KOPT-K1 (cell line): ENCODE results near the gene NIFK.
A peak's percentile ranks its signal among the peaks of the same experiment; 100 is the strongest.
"Not testable (repeated sequence)": the region's sequence is repeated elsewhere in the genome, so short reads cannot be mapped to it uniquely, and the experiment has no call there.

Source experiments
- H3K27ac ChIP-seq: fragments of 200-600 bp; sonication (generic); 2 replicates; pipeline ENCODE4 v1.5.1; 2016; ENCODE audit warnings: antibody characterized with exemption, mild to moderate bottlenecking, low read depth, low read length; ENCODE audit not compliant: poor library complexity, severe bottlenecking
- H3K36me3 ChIP-seq: fragments of 200-600 bp; sonication (generic); 2 replicates; pipeline ENCODE4 v1.5.1; 2017; ENCODE audit warnings: antibody characterized with exemption, mild to moderate bottlenecking, low read length, moderate library complexity; ENCODE audit not compliant: insufficient read depth
- H3K9me3 ChIP-seq: fragments of 200-600 bp; sonication (generic); 2 replicates; pipeline ENCODE4 v1.5.1; 2017; ENCODE audit warnings: antibody characterized with exemption, low read length, mild to moderate bottlenecking; ENCODE audit not compliant: insufficient read depth, poor library complexity, severe bottlenecking

Gene NIFK

GRCh38 chr2:121748202-121748601 lies 11.5 kb upstream of the NIFK start:
- Histone ChIP-seq H3K27ac (no peak overlapping the region), H3K36me3 (no peaks in the 10 kb centered on the region), H3K9me3 (no peaks in the 10 kb centered on the region)

- H3K27ac ChIP-seq, result no peak overlapping the region
- H3K9me3 ChIP-seq, result no peaks in the 10 kb centered on the region
- H3K36me3 ChIP-seq, result no peaks in the 10 kb centered on the region
Measured at GRCh38 chr2:121746071-121746578, 9.4 kb upstream of the NIFK start.

GRCh38 chr2:121741450-121741849 lies 4.8 kb upstream of the NIFK start:
- H3K27ac ChIP-seq, result no peak overlapping the region
- no peaks in the 10 kb centered on the region for H3K9me3 ChIP-seq
- no peaks in the 10 kb centered on the region for H3K36me3 ChIP-seq

DNA sequence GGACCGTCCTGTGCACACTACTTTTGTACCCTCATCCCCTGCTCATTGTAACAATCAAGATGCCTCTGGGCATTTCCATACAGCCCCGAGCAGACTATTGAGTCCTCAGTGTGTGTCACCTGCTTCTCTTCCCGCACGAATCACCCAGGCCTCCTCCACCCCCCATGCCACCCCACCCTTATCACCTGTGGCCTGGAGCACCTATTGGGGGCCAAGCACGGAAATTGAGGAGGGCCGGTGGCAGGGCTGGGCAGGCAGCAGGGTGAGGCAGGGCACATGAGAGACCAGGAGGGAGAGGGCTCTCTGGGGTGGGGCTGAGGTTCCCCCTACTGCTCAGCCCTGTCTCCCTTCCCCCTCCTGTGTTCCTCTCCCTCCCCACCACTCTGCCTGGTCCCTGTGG lies 4.3 kb upstream of the NIFK start:
- no peaks in the 10 kb centered on the region for H3K9me3 ChIP-seq
- no peak overlapping the region for H3K27ac ChIP-seq
- no peaks in the 10 kb centered on the region for H3K36me3 ChIP-seq

- H3K27ac ChIP-seq, result peak overlapping the region; percentile 87
- no peaks in the 10 kb centered on the region for H3K9me3 ChIP-seq
- peaks cover 43% of the 10 kb centered on the region for H3K36me3 ChIP-seq
Measured at GRCh38 chr2:121736140-121736461, 574 bp downstream of the NIFK start.

DNA sequence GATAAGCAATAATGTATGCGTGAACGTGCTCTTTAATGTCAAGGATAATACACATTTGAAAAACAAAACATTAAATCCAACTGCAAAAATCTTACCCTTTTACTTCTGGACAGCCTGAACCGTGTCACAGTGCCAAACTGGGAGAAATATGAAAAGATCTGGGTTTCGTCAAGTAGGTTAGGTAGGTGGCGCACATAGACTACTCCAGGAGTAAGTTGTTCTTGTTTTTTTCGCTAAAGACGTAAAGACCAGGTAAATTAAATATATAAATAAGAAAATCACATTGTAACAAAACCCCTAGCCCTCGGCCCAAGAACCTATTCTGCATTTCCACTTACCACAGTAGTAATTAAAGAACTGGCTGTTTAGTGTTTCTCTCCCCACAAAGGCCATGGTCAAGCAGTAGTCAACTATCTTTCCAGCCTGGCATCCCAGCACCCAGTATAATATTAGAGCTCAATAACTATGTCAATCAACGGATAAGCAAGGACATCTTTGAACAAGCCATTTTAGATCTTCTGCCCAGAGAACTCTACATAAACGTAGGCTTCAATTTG lies 1.1 kb downstream of the NIFK start:
- no peaks in the 10 kb centered on the region for H3K9me3 ChIP-seq
- peaks cover 48% of the 10 kb centered on the region for H3K36me3 ChIP-seq
- H3K27ac ChIP-seq, result peak overlapping the region; percentile 87

DNA sequence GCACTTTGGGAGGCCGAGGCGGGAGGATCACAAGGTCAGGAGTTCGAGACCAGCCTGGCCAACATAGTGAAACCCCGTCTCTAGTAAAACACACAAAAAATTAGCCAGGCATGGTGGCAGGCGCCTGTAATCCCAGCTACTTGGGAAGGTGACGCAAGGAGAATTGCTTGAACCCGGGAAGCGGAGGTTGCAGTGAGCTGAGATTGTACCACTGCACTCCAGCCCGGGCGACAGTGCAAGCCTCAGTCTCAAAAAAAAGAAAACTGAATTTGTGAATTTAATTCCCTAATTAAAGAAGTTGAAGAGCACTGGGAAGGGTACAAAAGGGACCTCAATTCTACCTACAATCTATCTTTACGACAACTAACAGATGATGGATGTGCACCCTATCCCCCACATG lies 2.1 kb downstream of the NIFK start:
- H3K9me3 ChIP-seq, H3K27ac ChIP-seq: not testable (repeated sequence)
- peaks cover 59% of the 10 kb centered on the region for H3K36me3 ChIP-seq

DNA sequence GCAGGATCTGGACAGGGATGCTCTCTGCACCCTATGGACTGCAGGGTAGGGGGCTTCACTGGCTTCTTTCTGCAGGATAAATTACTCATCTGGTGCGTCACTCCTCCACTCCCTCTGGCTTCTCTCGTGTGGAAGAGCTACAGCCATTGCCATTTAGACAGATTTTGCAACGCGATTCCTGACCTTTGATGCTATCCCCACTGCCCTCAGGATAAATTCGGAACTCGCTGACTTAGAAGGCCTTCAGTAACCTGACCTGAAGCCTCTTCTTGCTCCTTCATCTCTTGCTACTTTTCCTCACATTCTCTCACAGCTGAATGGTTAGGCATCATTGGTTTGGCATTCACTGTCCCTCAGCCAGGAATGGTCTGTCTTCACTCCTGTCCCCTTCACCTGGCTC lies 5.3 kb downstream of the NIFK start:
- Histone ChIP-seq H3K36me3 (peaks cover 90% of the 10 kb centered on the region), H3K27ac (no peak overlapping the region), H3K9me3 (no peaks in the 10 kb centered on the region)

DNA sequence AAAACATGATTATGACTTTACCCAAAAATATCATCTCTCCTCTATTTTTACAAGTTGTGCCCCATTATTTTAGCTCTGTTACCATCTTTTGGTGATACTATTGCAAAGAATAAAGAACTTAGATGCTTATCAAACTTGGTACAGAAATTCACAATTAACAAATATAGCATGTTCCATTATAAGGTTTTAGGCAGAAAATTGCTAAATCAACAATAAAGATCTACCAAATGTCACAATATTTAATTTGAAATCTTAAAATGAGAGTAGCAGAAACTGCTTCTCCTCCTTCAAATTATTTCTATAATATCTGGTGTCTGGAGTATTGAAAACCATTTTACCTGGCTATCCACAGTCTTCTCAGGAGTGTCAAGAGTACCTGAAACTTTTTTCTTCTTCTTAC lies 8.7 kb downstream of the NIFK start:
- Histone ChIP-seq H3K27ac (no peak overlapping the region), H3K36me3 (peaks cover 82% of the 10 kb centered on the region), H3K9me3 (no peaks in the 10 kb centered on the region)

DNA sequence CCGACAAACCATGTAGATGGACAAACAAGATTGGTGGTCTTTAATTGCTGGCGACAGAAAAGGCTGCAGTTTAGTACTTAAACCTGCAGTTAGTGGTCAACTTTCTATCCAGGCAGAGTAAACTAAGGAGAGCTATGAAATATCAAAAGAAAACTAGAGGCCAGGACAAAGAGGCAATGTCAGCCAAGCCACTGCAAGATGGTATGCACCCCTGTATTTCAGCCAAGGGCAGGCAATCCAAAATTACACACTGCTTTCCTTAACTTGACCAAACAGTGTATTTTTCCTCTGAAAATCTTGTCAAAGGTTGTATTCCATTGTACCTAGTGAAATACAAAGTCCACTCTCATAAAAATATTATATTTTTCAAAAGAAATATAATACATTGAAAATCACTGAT lies 9.3 kb downstream of the NIFK start:
- Histone ChIP-seq H3K9me3 (no peaks in the 10 kb centered on the region), H3K36me3 (peaks cover 76% of the 10 kb centered on the region), H3K27ac (no peak overlapping the region)

DNA sequence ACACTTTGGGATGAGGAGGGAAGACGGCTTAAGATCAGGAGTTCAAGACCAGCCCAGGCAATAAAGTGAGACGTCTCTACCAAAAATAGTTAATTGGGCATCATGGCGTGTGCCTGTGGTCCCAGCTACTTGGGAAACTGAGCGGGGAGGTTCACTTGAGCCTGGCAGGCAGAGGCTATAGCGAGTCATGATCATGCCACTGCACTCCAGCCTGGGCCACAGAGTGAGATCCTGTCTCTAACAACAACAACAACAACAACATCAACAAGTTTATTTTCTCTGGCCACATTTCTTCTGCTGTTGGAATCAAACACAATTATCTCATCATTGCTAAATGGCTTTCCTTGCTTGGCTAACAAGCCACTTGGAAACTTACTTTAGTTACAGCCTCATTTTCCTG lies 13.4 kb downstream of the NIFK start:
- no peaks in the 10 kb centered on the region for H3K9me3 ChIP-seq
- no peak overlapping the region for H3K27ac ChIP-seq
- peaks cover 36% of the 10 kb centered on the region for H3K36me3 ChIP-seq

- H3K36me3 ChIP-seq, result peaks cover 27% of the 10 kb centered on the region
- H3K27ac ChIP-seq, result no peak overlapping the region
Measured at GRCh38 chr2:121722479-121722878, 14.2 kb downstream of the NIFK start.

GRCh38 chr2:121721926-121722325 lies 14.7 kb downstream of the NIFK start:
- Histone ChIP-seq H3K27ac (no peak overlapping the region), H3K9me3 (no peaks in the 10 kb centered on the region), H3K36me3 (peaks cover 22% of the 10 kb centered on the region)

More at GRCh38 chr2:121722479-121722878, 14.2 kb downstream of the NIFK start:
- no peaks in the 10 kb centered on the region for H3K9me3 ChIP-seq

- H3K36me3 ChIP-seq, result no peaks in the 10 kb centered on the region
Measured at GRCh38 chr2:121717529-121717928, 19.1 kb downstream of the NIFK start.

GRCh38 chr2:121716126-121716525 lies 20.5 kb downstream of the NIFK start:
- Histone ChIP-seq H3K36me3 (no peaks in the 10 kb centered on the region), H3K9me3 (no peaks in the 10 kb centered on the region), H3K27ac (no peak overlapping the region)

More at GRCh38 chr2:121717529-121717928, 19.1 kb downstream of the NIFK start:
- Histone ChIP-seq H3K9me3 (no peaks in the 10 kb centered on the region), H3K27ac (no peak overlapping the region)

GRCh38 chr2:121711481-121711880 lies 25.2 kb downstream of the NIFK start:
- H3K36me3 ChIP-seq, H3K9me3 ChIP-seq, H3K27ac ChIP-seq: not testable (repeated sequence)
